WTC11 (cell line): ENCODE results near the gene ZNF292. TPM values are rescaled to one million over a fixed set of nuclear protein-coding genes. Genes with fewer than 3 reads are reported as not detected.

Experiments
- ATAC-seq: fragments of 200-7000 bp; cut with Tn5 transposase; 2 replicates; pipeline ENCODE4 v1.10.0; 2021; ENCODE audit warnings: mild to moderate bottlenecking, moderate library complexity
- CTCF ChIA-PET: fragments of 300-600 bp; sonication (Branson Sonifier 250); formaldehyde crosslinking; loops from one replicate; lab custom pipeline; 2021; ENCODE audit warnings: antibody characterized with exemption; lab: Charles Lee
- POLR2A ChIA-PET: fragments of 350-600 bp; sonication (Branson Sonifier 250); formaldehyde crosslinking; loops from one replicate; lab custom pipeline; 2021; ENCODE audit warnings: antibody characterized with exemption; lab: Charles Lee
- DNase-seq: peaks from one replicate; pipeline ENCODE4 v3.0.0; 2021; ENCODE audit warnings: low spot score
- H3K27ac Mint-ChIP-seq: 2 replicates; pipeline ENCODE4 v1.8.0; 2021; ENCODE audit warnings: mixed read lengths
- H3K27me3 Mint-ChIP-seq: 2 replicates; pipeline ENCODE4 v1.8.0; 2021; ENCODE audit warnings: low read depth, mild to moderate bottlenecking, moderate library complexity, mixed read lengths
- H3K36me3 Mint-ChIP-seq: 2 replicates; pipeline ENCODE4 v1.8.0; 2021; ENCODE audit warnings: mixed read lengths
- H3K4me1 Mint-ChIP-seq: 2 replicates; pipeline ENCODE4 v1.8.0; 2022; ENCODE audit warnings: mixed read lengths
- H3K4me3 Mint-ChIP-seq: 2 replicates; pipeline ENCODE4 v1.8.0; 2021; ENCODE audit warnings: mild to moderate bottlenecking, moderate library complexity, mixed read lengths
- H3K9me3 Mint-ChIP-seq: 2 replicates; pipeline ENCODE4 v1.8.0; 2021; ENCODE audit warnings: mixed read lengths
- ELF4 ChIP-seq: sonication (generic); formaldehyde crosslinking; IDR thresholded peaks from 2 replicates; pipeline ENCODE4 v1.8.1; 2022; ENCODE audit warnings: low read depth, mild to moderate bottlenecking, moderate library complexity, missing genetic modification reagents
- EMX1 ChIP-seq: fragments of 250-450 bp; sonication (Bioruptor Pico); IDR thresholded peaks from 2 replicates; pipeline ENCODE4 v1.8.0; 2021; ENCODE audit warnings: mild to moderate bottlenecking
- NFATC4 ChIP-seq: fragments of 250-450 bp; sonication (Bioruptor Pico); IDR thresholded peaks from 2 replicates; pipeline ENCODE4 v1.9.0; 2021; ENCODE audit warnings: mild to moderate bottlenecking
- PRRX2 ChIP-seq: fragments of 250-450 bp; sonication (Bioruptor Pico); IDR thresholded peaks from 2 replicates; pipeline ENCODE4 v1.8.0; 2021; ENCODE audit warnings: mild to moderate bottlenecking
- SOX15 ChIP-seq: fragments of 250-450 bp; sonication (Bioruptor Pico); IDR thresholded peaks from 2 replicates; pipeline ENCODE4 v1.9.0; 2021; ENCODE audit warnings: mild to moderate bottlenecking
- ZBTB21 ChIP-seq: sonication (generic); formaldehyde crosslinking; IDR thresholded peaks from 2 replicates; pipeline ENCODE4 v1.8.1; 2023; ENCODE audit warnings: mild to moderate bottlenecking, missing genetic modification reagents, borderline replicate concordance
- ZNF138 ChIP-seq: sonication (generic); formaldehyde crosslinking; conservative IDR thresholded peaks from 2 replicates; pipeline ENCODE4 v1.8.1; 2022; ENCODE audit warnings: mild to moderate bottlenecking, moderate library complexity, missing genetic modification reagents
- ZNF219 ChIP-seq: sonication (generic); formaldehyde crosslinking; IDR thresholded peaks from 2 replicates; pipeline ENCODE4 v1.8.0; 2023; ENCODE audit warnings: missing genetic modification reagents, mild to moderate bottlenecking, borderline replicate concordance
- ZNF232 ChIP-seq: sonication (generic); formaldehyde crosslinking; IDR thresholded peaks from 2 replicates; pipeline ENCODE4 v1.8.0; 2022; ENCODE audit warnings: mild to moderate bottlenecking, missing genetic modification reagents
- ZNF317 ChIP-seq: sonication (generic); formaldehyde crosslinking; IDR thresholded peaks from 2 replicates; pipeline ENCODE4 v1.8.1; 2023; ENCODE audit warnings: low read depth, mild to moderate bottlenecking, moderate library complexity, missing genetic modification reagents, borderline replicate concordance
- total RNA-seq: library from RNA; stranded (reverse); gene quantifications from 3 replicates; pipeline ENCODE4 v1.2.3, GENCODE V29; 2021
- TF ChIP-seq, protein P1 (sequence below): sonication (generic); formaldehyde crosslinking; conservative IDR thresholded peaks from 2 replicates; pipeline ENCODE4 v1.8.1; 2022; ENCODE audit warnings: mild to moderate bottlenecking, missing genetic modification reagents
- TF ChIP-seq, protein P2 (sequence below): sonication (generic); formaldehyde crosslinking; IDR thresholded peaks from 2 replicates; pipeline ENCODE4 v1.8.0; 2022; ENCODE audit warnings: mild to moderate bottlenecking, missing genetic modification reagents
- TF ChIP-seq, protein P3 (sequence below): sonication (generic); formaldehyde crosslinking; IDR thresholded peaks from 2 replicates; pipeline ENCODE4 v1.8.1; 2022; ENCODE audit warnings: low read depth, missing genetic modification reagents, borderline replicate concordance
- TF ChIP-seq, protein P4 (sequence below): sonication (generic); formaldehyde crosslinking; IDR thresholded peaks from 2 replicates; pipeline ENCODE4 v1.8.0; 2023; ENCODE audit warnings: missing genetic modification reagents, mild to moderate bottlenecking, borderline replicate concordance
- TF ChIP-seq, protein P5 (sequence below): sonication (generic); formaldehyde crosslinking; IDR thresholded peaks from 2 replicates; pipeline ENCODE4 v1.8.0; 2022; ENCODE audit warnings: mild to moderate bottlenecking, missing genetic modification reagents
- TF ChIP-seq, protein P6 (sequence below): sonication (generic); formaldehyde crosslinking; IDR thresholded peaks from 2 replicates; pipeline ENCODE4 v1.8.1; 2022; ENCODE audit warnings: mild to moderate bottlenecking, moderate library complexity, missing genetic modification reagents
- TF ChIP-seq, protein P7 (sequence below): sonication (generic); formaldehyde crosslinking; IDR thresholded peaks from 2 replicates; pipeline ENCODE4 v1.8.1; 2022; ENCODE audit warnings: mild to moderate bottlenecking, missing genetic modification reagents, moderate library complexity, borderline replicate concordance

The ZNF292 gene
- total RNA-seq, 1 experiment from 2014 or later = 42.1 TPM

DNA sequence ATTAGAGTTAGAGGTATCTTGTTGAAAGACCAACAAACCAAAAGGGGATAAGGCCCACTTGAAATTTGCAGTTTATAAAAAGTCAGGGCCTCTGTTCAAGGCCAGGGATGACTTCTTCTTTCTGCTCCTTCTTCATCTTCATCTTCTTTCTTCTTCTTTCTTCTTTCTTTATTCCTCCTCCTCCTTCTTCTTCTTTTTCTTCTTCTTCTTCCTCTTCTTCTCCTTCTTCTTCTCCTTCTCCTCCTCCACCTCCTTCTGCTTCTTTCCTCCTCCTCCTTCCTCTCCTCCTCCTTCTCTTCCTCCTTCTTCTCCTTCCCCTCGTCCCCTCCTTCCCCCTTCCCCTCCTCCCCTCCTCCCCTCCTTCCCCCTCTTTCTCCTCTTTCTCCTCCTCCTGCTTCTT lies 18.4 kb upstream of the ZNF292 start:
- DNase-seq (no peak), ATAC-seq (no peak)
- POLR2A ChIA-PET = no interaction called here
- CTCF ChIA-PET = interaction anchor here (1.9 kb wide), 1 partner anchor 58 kb away, joined by 5 read pairs; no protein-coding TSS in a partner anchor
- H3K36me3 Mint-ChIP-seq = peaks cover 16% of the 10 kb centered on the region
- no peak overlapping the region for H3K4me3 Mint-ChIP-seq
- TF ChIP-seq ZNF219 (CRISPR knock-in tag) (no peak), ZNF317 (CRISPR knock-in tag) (no peak), NFATC4 (CRISPR knock-in tag) (no peak), ZNF138 (no peak), ZBTB21 (CRISPR knock-in tag) (no peak), ZNF232 (no peak), ELF4 (CRISPR knock-in tag) (no peak), PRRX2 (CRISPR knock-in tag) (no peak), SOX15 (CRISPR knock-in tag) (no peak), EMX1 (CRISPR knock-in tag) (no peak)
- TF ChIP-seq, protein P1, sequence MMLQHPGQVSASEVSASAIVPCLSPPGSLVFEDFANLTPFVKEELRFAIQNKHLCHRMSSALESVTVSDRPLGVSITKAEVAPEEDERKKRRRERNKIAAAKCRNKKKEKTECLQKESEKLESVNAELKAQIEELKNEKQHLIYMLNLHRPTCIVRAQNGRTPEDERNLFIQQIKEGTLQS (CRISPR knock-in tag) = no peak
- TF ChIP-seq, protein P2, sequence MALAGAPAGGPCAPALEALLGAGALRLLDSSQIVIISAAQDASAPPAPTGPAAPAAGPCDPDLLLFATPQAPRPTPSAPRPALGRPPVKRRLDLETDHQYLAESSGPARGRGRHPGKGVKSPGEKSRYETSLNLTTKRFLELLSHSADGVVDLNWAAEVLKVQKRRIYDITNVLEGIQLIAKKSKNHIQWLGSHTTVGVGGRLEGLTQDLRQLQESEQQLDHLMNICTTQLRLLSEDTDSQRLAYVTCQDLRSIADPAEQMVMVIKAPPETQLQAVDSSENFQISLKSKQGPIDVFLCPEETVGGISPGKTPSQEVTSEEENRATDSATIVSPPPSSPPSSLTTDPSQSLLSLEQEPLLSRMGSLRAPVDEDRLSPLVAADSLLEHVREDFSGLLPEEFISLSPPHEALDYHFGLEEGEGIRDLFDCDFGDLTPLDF (CRISPR knock-in tag) = no peak
- TF ChIP-seq, protein P3, sequence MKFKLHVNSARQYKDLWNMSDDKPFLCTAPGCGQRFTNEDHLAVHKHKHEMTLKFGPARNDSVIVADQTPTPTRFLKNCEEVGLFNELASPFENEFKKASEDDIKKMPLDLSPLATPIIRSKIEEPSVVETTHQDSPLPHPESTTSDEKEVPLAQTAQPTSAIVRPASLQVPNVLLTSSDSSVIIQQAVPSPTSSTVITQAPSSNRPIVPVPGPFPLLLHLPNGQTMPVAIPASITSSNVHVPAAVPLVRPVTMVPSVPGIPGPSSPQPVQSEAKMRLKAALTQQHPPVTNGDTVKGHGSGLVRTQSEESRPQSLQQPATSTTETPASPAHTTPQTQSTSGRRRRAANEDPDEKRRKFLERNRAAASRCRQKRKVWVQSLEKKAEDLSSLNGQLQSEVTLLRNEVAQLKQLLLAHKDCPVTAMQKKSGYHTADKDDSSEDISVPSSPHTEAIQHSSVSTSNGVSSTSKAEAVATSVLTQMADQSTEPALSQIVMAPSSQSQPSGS (CRISPR knock-in tag) = no peak
- TF ChIP-seq, protein P4, sequence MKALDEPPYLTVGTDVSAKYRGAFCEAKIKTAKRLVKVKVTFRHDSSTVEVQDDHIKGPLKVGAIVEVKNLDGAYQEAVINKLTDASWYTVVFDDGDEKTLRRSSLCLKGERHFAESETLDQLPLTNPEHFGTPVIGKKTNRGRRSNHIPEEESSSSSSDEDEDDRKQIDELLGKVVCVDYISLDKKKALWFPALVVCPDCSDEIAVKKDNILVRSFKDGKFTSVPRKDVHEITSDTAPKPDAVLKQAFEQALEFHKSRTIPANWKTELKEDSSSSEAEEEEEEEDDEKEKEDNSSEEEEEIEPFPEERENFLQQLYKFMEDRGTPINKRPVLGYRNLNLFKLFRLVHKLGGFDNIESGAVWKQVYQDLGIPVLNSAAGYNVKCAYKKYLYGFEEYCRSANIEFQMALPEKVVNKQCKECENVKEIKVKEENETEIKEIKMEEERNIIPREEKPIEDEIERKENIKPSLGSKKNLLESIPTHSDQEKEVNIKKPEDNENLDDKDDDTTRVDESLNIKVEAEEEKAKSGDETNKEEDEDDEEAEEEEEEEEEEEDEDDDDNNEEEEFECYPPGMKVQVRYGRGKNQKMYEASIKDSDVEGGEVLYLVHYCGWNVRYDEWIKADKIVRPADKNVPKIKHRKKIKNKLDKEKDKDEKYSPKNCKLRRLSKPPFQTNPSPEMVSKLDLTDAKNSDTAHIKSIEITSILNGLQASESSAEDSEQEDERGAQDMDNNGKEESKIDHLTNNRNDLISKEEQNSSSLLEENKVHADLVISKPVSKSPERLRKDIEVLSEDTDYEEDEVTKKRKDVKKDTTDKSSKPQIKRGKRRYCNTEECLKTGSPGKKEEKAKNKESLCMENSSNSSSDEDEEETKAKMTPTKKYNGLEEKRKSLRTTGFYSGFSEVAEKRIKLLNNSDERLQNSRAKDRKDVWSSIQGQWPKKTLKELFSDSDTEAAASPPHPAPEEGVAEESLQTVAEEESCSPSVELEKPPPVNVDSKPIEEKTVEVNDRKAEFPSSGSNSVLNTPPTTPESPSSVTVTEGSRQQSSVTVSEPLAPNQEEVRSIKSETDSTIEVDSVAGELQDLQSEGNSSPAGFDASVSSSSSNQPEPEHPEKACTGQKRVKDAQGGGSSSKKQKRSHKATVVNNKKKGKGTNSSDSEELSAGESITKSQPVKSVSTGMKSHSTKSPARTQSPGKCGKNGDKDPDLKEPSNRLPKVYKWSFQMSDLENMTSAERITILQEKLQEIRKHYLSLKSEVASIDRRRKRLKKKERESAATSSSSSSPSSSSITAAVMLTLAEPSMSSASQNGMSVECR (CRISPR knock-in tag) = no peak
- TF ChIP-seq, protein P5, sequence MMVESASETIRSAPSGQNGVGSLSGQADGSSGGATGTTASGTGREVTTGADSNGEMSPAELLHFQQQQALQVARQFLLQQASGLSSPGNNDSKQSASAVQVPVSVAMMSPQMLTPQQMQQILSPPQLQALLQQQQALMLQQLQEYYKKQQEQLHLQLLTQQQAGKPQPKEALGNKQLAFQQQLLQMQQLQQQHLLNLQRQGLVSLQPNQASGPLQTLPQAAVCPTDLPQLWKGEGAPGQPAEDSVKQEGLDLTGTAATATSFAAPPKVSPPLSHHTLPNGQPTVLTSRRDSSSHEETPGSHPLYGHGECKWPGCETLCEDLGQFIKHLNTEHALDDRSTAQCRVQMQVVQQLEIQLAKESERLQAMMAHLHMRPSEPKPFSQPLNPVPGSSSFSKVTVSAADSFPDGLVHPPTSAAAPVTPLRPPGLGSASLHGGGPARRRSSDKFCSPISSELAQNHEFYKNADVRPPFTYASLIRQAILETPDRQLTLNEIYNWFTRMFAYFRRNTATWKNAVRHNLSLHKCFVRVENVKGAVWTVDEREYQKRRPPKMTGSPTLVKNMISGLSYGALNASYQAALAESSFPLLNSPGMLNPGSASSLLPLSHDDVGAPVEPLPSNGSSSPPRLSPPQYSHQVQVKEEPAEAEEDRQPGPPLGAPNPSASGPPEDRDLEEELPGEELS (CRISPR knock-in tag) = no peak
- TF ChIP-seq, protein P6, sequence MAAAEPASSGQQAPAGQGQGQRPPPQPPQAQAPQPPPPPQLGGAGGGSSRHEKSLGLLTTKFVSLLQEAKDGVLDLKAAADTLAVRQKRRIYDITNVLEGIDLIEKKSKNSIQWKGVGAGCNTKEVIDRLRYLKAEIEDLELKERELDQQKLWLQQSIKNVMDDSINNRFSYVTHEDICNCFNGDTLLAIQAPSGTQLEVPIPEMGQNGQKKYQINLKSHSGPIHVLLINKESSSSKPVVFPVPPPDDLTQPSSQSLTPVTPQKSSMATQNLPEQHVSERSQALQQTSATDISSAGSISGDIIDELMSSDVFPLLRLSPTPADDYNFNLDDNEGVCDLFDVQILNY = no peak
- TF ChIP-seq, protein P7, sequence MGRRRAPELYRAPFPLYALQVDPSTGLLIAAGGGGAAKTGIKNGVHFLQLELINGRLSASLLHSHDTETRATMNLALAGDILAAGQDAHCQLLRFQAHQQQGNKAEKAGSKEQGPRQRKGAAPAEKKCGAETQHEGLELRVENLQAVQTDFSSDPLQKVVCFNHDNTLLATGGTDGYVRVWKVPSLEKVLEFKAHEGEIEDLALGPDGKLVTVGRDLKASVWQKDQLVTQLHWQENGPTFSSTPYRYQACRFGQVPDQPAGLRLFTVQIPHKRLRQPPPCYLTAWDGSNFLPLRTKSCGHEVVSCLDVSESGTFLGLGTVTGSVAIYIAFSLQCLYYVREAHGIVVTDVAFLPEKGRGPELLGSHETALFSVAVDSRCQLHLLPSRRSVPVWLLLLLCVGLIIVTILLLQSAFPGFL (CRISPR knock-in tag) = no peak
- TF ChIP-seq, all 79 proteins: peak for 0
- Mint-ChIP-seq H3K4me1 (peaks cover 7% of the 10 kb centered on the region; the same call in 1 of the 2 replicates), H3K27me3 (peaks cover 12% of the 10 kb centered on the region), H3K9me3 (peaks cover 29% of the 10 kb centered on the region), H3K27ac (no peak overlapping the region)
